Keratinocyte (primary cell): ENCODE data around the gene FAM50A. TPM values are rescaled to one million over a fixed set of nuclear protein-coding genes. Genes with fewer than 3 reads are reported as not detected.
A peak's percentile ranks its signal among the peaks of the same experiment; 100 is the strongest.

Experiments used
- DNase-seq: peaks from one replicate; pipeline ENCODE4 v3.0.0-alpha.2; 2011; ENCODE audit warnings: low read depth, missing footprints, low spot score
- FAIRE-seq: peaks from 2 replicates; lab custom pipeline; 2011; peaks lifted over from hg19 to GRCh38; lab: Jason Lieb, UNC
- H2AFZ ChIP-seq: 2 replicates; pipeline ENCODE4 v1.6.0; 2012; ENCODE audit warnings: low read length, control low read depth, inconsistent platforms; ENCODE audit not compliant: control insufficient read depth
- H3K27ac ChIP-seq: 2 replicates; pipeline ENCODE4 v1.5.1; 2011; ENCODE audit warnings: low read length; ENCODE audit not compliant: control insufficient read depth, insufficient read depth
- H3K27me3 ChIP-seq: 3 replicates; pipeline ENCODE4 v1.6.0; 2011; ENCODE audit warnings: low read length; ENCODE audit not compliant: control insufficient read depth, insufficient read depth; ENCODE audit errors: extremely low read depth
- H3K36me3 ChIP-seq, 2 experiments: 2 replicates in 1 of 2; 3 replicates in 1 of 2; pipeline ENCODE4 v1.5.1; 2011; ENCODE audit warnings: low read length in 2 of 2, mild to moderate bottlenecking in 1 of 2; ENCODE audit not compliant: control insufficient read depth in 2 of 2, insufficient read depth in 2 of 2; ENCODE audit errors: extremely low read depth in 1 of 2
- H3K4me1 ChIP-seq: 3 replicates; pipeline ENCODE4 v1.5.1; 2011; ENCODE audit warnings: low read length; ENCODE audit not compliant: control insufficient read depth, insufficient read depth; ENCODE audit errors: extremely low read depth
- H3K4me2 ChIP-seq: 3 replicates; pipeline ENCODE4 v1.6.0; 2011; ENCODE audit warnings: low read depth, low read length; ENCODE audit not compliant: control insufficient read depth, insufficient read depth; ENCODE audit errors: extremely low read depth
- H3K4me3 ChIP-seq, 3 experiments: fragments of 200-600 bp in 1 of 3; sonication (generic) in 1 of 3; 2 replicates in 2 of 3; 3 replicates in 1 of 3; pipeline ENCODE4 v1.5.1; 2011 to 2016; ENCODE audit warnings: low read length in 3 of 3, mild to moderate bottlenecking in 3 of 3, control low read depth in 2 of 3, inconsistent platforms in 1 of 3, low read depth in 1 of 3, mixed read lengths in 1 of 3, mixed run types in 1 of 3, moderate library complexity in 1 of 3; ENCODE audit not compliant: control insufficient read depth in 2 of 3, insufficient read depth in 2 of 3; ENCODE audit errors: extremely low read depth in 1 of 3
- H3K79me2 ChIP-seq: 2 replicates; pipeline ENCODE4 v1.6.0; 2012; ENCODE audit warnings: low read length; ENCODE audit not compliant: control insufficient read depth, insufficient read depth
- H3K9ac ChIP-seq: 3 replicates; pipeline ENCODE4 v1.6.0; 2011; ENCODE audit warnings: low read length; ENCODE audit not compliant: control insufficient read depth, insufficient read depth; ENCODE audit errors: extremely low read depth
- H3K9me1 ChIP-seq: 3 replicates; pipeline ENCODE4 v1.6.0; 2011; ENCODE audit warnings: low read length; ENCODE audit not compliant: control insufficient read depth, insufficient read depth; ENCODE audit errors: extremely low read depth
- H3K9me3 ChIP-seq: 2 replicates; pipeline ENCODE4 v1.5.1; 2012; ENCODE audit warnings: low read depth, low read length; ENCODE audit not compliant: control insufficient read depth
- H4K20me1 ChIP-seq: 3 replicates; pipeline ENCODE4 v1.6.0; 2011; ENCODE audit warnings: low read length; ENCODE audit not compliant: control insufficient read depth, insufficient read depth; ENCODE audit errors: extremely low read depth
- CTCF ChIP-seq, 3 experiments: IDR thresholded peaks in 1 of 3; conservative IDR thresholded peaks in 1 of 3; optimal IDR thresholded peaks in 1 of 3; 2 replicates in 2 of 3; 3 replicates in 1 of 3; pipeline versions ENCODE3 to v1.5.1; 2011; ENCODE audit warnings: low read length in 3 of 3, mild to moderate bottlenecking in 3 of 3, moderate library complexity in 2 of 3, control low read depth in 1 of 3, inconsistent platforms in 1 of 3; ENCODE audit not compliant: insufficient read depth in 2 of 3; ENCODE audit errors: extremely low read depth in 1 of 3
- EZH2 ChIP-seq: IDR thresholded peaks from one replicate; pipeline ENCODE4 v1.6.1; 2012; ENCODE audit warnings: inconsistent platforms, mild to moderate bottlenecking, low read length, moderate library complexity
- dilution Hi-C: fragments of 300-500 bp; cut with MboI; formaldehyde crosslinking; loops from one replicate; pipeline ENCODE4 v1.7.0; 2020; ENCODE audit warnings: low sequenced_read_pairs; ENCODE audit not compliant: extremely low pct_ligation_motif_present
- polyA plus RNA-seq, 5 experiments: library from polyadenylated mRNA; depleted of rRNA in 3 of 5; stranded (reverse) in 3 of 5; stranded (forward) in 1 of 5; unstranded in 1 of 5; fragments of >200 nt; gene quantifications; 1 replicate in 1 of 5; 2 replicates in 3 of 5; 3 replicates in 1 of 5; pipeline versions ENCODE4 v1.2.1 to v1.2.3, GENCODE V29; 2011 to 2012; ENCODE audit warnings: missing spikeins in 2 of 5, low read depth in 1 of 5, low replicate concordance in 1 of 5

Gene FAM50A
- polyA plus RNA-seq, 1 donor (not counting 4 experiments of a cell fraction or from before 2014, with no cell fraction given) = 35.7 TPM

GRCh38 chrX:154478728-154479622, 35.0 kb downstream of the FAM50A start, which contains the start of gene LAGE3:
Gene LAGE3 (minus strand): TSS chrX:154479281. CDS start chrX:154478915, 366 bp downstream.
- H3K27ac ChIP-seq = no peak within 1 kb of the TSS
- DNase-seq = no peak

GRCh38 chrX:154481195-154481594, 37.3 kb downstream of the FAM50A start:
- H3K36me3 ChIP-seq = peaks cover 3 to 8% of the 10 kb centered on the region in 2 experiments
- no peak overlapping the region for H3K9ac ChIP-seq
- FAIRE-seq = no peak
- H3K4me2 ChIP-seq = no peak overlapping the region
- dilution Hi-C loops = no loop called here
- no peaks in the 10 kb centered on the region for H3K9me1 ChIP-seq
- no peak overlapping the region for H2AFZ ChIP-seq
- no peaks in the 10 kb centered on the region for H3K9me3 ChIP-seq
- no peak overlapping the region for H3K4me3 ChIP-seq
- H4K20me1 ChIP-seq = no peaks in the 10 kb centered on the region
- H3K4me1 ChIP-seq = peaks cover 6% of the 10 kb centered on the region
- peaks cover 8% of the 10 kb centered on the region for H3K79me2 ChIP-seq
- H3K27ac ChIP-seq = no peak overlapping the region
- H3K27me3 ChIP-seq = no peaks in the 10 kb centered on the region
- no peak for DNase-seq
- no peak for TF ChIP-seq CTCF (optimal IDR thresholded peaks at IDR 0.05 in 1 of 3, IDR thresholded peaks at IDR 0.05 in 1 of 3, conservative IDR thresholded peaks at IDR 0.05 in 1 of 3; ENCODE audit: extremely low read depth in 1 of 3, insufficient read depth in 2 of 3, low read length in 3 of 3)
- no peak for TF ChIP-seq EZH2

More at GRCh38 chrX:154478728-154479622, 35.0 kb downstream of the FAM50A start, which contains the start of gene LAGE3:
- Histone ChIP-seq H3K4me1 (no peaks in the 10 kb centered on the region), H3K9ac (no peak within 1 kb of the TSS), H3K36me3 (no peaks in the 10 kb centered on the region), H4K20me1 (no peaks in the 10 kb centered on the region), H3K79me2 (no peaks in the 10 kb centered on the region), H3K4me2 (peak within 1 kb of the TSS; percentile 67), H3K9me1 (no peaks in the 10 kb centered on the region), H3K9me3 (no peaks in the 10 kb centered on the region), H2AFZ (peak within 1 kb of the TSS; percentile 27), H3K27me3 (no peaks in the 10 kb centered on the region), H3K4me3 (peak within 1 kb of the TSS; percentile 42 to 57 (median 47))
- FAIRE-seq = no peak
- TF ChIP-seq EZH2 (no peak), CTCF (optimal IDR thresholded peaks at IDR 0.05 in 1 of 3, IDR thresholded peaks at IDR 0.05 in 1 of 3, conservative IDR thresholded peaks at IDR 0.05 in 1 of 3; ENCODE audit: extremely low read depth in 1 of 3, insufficient read depth in 2 of 3, low read length in 3 of 3) (no peak)
- dilution Hi-C loops = no loop called here
